ENCODE data around the gene BTG1.

The BTG1 gene

GRCh38 chr12:92145731-92146496, at the start of gene BTG1:
Gene BTG1 (minus strand): TSS chr12:92145846. CDS start chr12:92145535, 311 bp downstream.
- DNase-seq, result peak; percentile 100

GRCh38 chr12:92194561-92194960, 48.9 kb upstream of the BTG1 start:
- no peak for DNase-seq

- DNase-seq, result no peak
Measured at GRCh38 chr12:92193846-92194245, 48.2 kb upstream of the BTG1 start.

- no peak for DNase-seq
Measured at GRCh38 chr12:92193063-92193462, 47.4 kb upstream of the BTG1 start.

GRCh38 chr12:92192360-92192759, 46.7 kb upstream of the BTG1 start:
- no peak for DNase-seq

- DNase-seq, result no peak
Measured at GRCh38 chr12:92191061-92191460, 45.4 kb upstream of the BTG1 start.

GRCh38 chr12:92188517-92189188, 43.0 kb upstream of the BTG1 start:
- DNase-seq, result no peak

GRCh38 chr12:92186038-92186470, 40.4 kb upstream of the BTG1 start:
- no peak for DNase-seq

GRCh38 chr12:92185052-92185451, 39.4 kb upstream of the BTG1 start:
- DNase-seq, result no peak

- no peak for DNase-seq
Measured at GRCh38 chr12:92183575-92183974, 37.9 kb upstream of the BTG1 start.

- no peak for DNase-seq
Measured at GRCh38 chr12:92178340-92178739, 32.7 kb upstream of the BTG1 start.

GRCh38 chr12:92176646-92177045, 31.0 kb upstream of the BTG1 start:
- DNase-seq, result no peak

GRCh38 chr12:92175961-92176360, 30.3 kb upstream of the BTG1 start:
- no peak for DNase-seq

- DNase-seq, result no peak
Measured at GRCh38 chr12:92170050-92170449, 24.4 kb upstream of the BTG1 start.

GRCh38 chr12:92167075-92167474, 21.4 kb upstream of the BTG1 start:
- no peak for DNase-seq

GRCh38 chr12:92164712-92165111, 19.1 kb upstream of the BTG1 start:
- no peak for DNase-seq

- DNase-seq, result no peak
Measured at GRCh38 chr12:92162079-92162478, 16.4 kb upstream of the BTG1 start.

- DNase-seq, result no peak
Measured at GRCh38 chr12:92158796-92159439, 13.3 kb upstream of the BTG1 start.

GRCh38 chr12:92156704-92157395, 11.2 kb upstream of the BTG1 start:
- no peak for DNase-seq

- DNase-seq, result no peak
Measured at GRCh38 chr12:92156139-92156538, 10.5 kb upstream of the BTG1 start.

GRCh38 chr12:92155733-92156132, 10.1 kb upstream of the BTG1 start:
- DNase-seq, result no peak

- DNase-seq, result no peak
Measured at GRCh38 chr12:92151916-92152315, 6.3 kb upstream of the BTG1 start.

- DNase-seq, result no peak
Measured at GRCh38 chr12:92149563-92149962, 3.9 kb upstream of the BTG1 start.

Measured in DMS153 (cell line).